Ectodermal cell (in vitro differentiated cells): ENCODE measurements around the gene FAM50B.
A peak's percentile ranks its signal among the peaks of the same experiment; 100 is the strongest.

Source experiments
- H3K27ac ChIP-seq: 2 replicates; pipeline ENCODE4 v1.7.0; 2013; ENCODE audit warnings: mild to moderate bottlenecking, low read depth, low read length; ENCODE audit not compliant: insufficient read depth, poor library complexity, severe bottlenecking
- H3K27me3 ChIP-seq: 2 replicates; pipeline ENCODE4 v1.7.0; 2013; ENCODE audit warnings: mild to moderate bottlenecking, low read length; ENCODE audit not compliant: insufficient read depth, control insufficient read depth, poor library complexity, severe bottlenecking
- H3K36me3 ChIP-seq: one replicate; pipeline ENCODE4 v1.7.0; 2013; ENCODE audit warnings: low read length; ENCODE audit not compliant: control insufficient read depth, insufficient read depth
- H3K4me1 ChIP-seq: one replicate; pipeline ENCODE4 v1.7.0; 2013; ENCODE audit warnings: low read length; ENCODE audit not compliant: control insufficient read depth, insufficient read depth
- H3K4me3 ChIP-seq: 2 replicates; pipeline ENCODE4 v1.7.0; 2013; ENCODE audit warnings: low read depth, low read length, control low read depth; ENCODE audit not compliant: insufficient read depth
- H3K9me3 ChIP-seq: 2 replicates; pipeline ENCODE4 v1.7.0; 2013; ENCODE audit warnings: mild to moderate bottlenecking, low read length, moderate library complexity; ENCODE audit not compliant: control insufficient read depth
- WGBS, 2 experiments: methylation state at CpG; one replicate each; pipeline ENCODE4 v1.1.7; 2013; ENCODE audit warnings: missing lambda C conversion rate in 2 of 2; 5-methylcytosine and 5-hydroxymethylcytosine counted together

Gene FAM50B

GRCh38 chr6:3849681-3850450 is 693 bp downstream of the FAM50B start:
- WGBS, 2 experiments = 95 to 96% methylated on average over 73 of the region's 73 CpGs
- peak overlapping the region; percentile 30 for H3K4me3 ChIP-seq

GRCh38 chr6:3850451-3851203 is 1.5 kb downstream of the FAM50B start:
- Histone ChIP-seq H3K27ac (no peak overlapping the region), H3K36me3 (no peaks in the 10 kb centered on the region), H3K4me3 (no peak overlapping the region), H3K27me3 (no peaks in the 10 kb centered on the region), H3K4me1 (no peaks in the 10 kb centered on the region), H3K9me3 (no peaks in the 10 kb centered on the region)
- 95% methylated on average over 33 of the region's 33 CpGs for whole genome bisulfite sequencing, 2 experiments

More at GRCh38 chr6:3849681-3850450, 693 bp downstream of the FAM50B start:
- no peaks in the 10 kb centered on the region for H3K4me1 ChIP-seq
- no peaks in the 10 kb centered on the region for H3K36me3 ChIP-seq
- no peaks in the 10 kb centered on the region for H3K9me3 ChIP-seq
- H3K27ac ChIP-seq = no peak overlapping the region
- H3K27me3 ChIP-seq = no peaks in the 10 kb centered on the region

GRCh38 chr6:3851839-3852238 is 2.7 kb downstream of the FAM50B start:
- Histone ChIP-seq H3K9me3 (no peaks in the 10 kb centered on the region), H3K36me3 (no peaks in the 10 kb centered on the region), H3K4me1 (no peaks in the 10 kb centered on the region), H3K27ac (no peak overlapping the region), H3K27me3 (no peaks in the 10 kb centered on the region), H3K4me3 (no peak overlapping the region)
- 78 to 100% methylated on average over 1 of the region's 2 CpGs for WGBS, 2 experiments

- Histone ChIP-seq H3K27ac (no peak overlapping the region), H3K4me3 (no peak overlapping the region), H3K4me1 (no peaks in the 10 kb centered on the region), H3K36me3 (no peaks in the 10 kb centered on the region), H3K27me3 (no peaks in the 10 kb centered on the region), H3K9me3 (no peaks in the 10 kb centered on the region)
- WGBS, 2 experiments = 82 to 85% methylated on average over 5 of the region's 5 CpGs
These were observed 3.2 kb downstream of the FAM50B start for GRCh38 chr6:3852391-3852790.

GRCh38 chr6:3855866-3856265 is 6.7 kb downstream of the FAM50B start:
- Histone ChIP-seq H3K27ac (no peak overlapping the region), H3K4me1 (no peaks in the 10 kb centered on the region), H3K27me3 (no peaks in the 10 kb centered on the region), H3K9me3 (no peaks in the 10 kb centered on the region), H3K4me3 (no peak overlapping the region), H3K36me3 (no peaks in the 10 kb centered on the region)
- 92 to 96% methylated on average over 4 of the region's 4 CpGs for WGBS, 2 experiments

GRCh38 chr6:3856576-3856975 is 7.4 kb downstream of the FAM50B start:
- no peaks in the 10 kb centered on the region for H3K36me3 ChIP-seq
- H3K27ac ChIP-seq = no peak overlapping the region
- 93% methylated on average over 6 of the region's 6 CpGs for WGBS, 2 experiments
- no peaks in the 10 kb centered on the region for H3K4me1 ChIP-seq
- no peaks in the 10 kb centered on the region for H3K9me3 ChIP-seq
- H3K27me3 ChIP-seq = no peaks in the 10 kb centered on the region
- H3K4me3 ChIP-seq = no peak overlapping the region

GRCh38 chr6:3857468-3858456 is 8.6 kb downstream of the FAM50B start:
- no peaks in the 10 kb centered on the region for H3K27me3 ChIP-seq
- no peaks in the 10 kb centered on the region for H3K9me3 ChIP-seq
- 94 to 95% methylated on average over 10 to 12 of the region's 14 CpGs for WGBS, 2 experiments
- H3K4me3 ChIP-seq = no peak overlapping the region
- H3K4me1 ChIP-seq = no peaks in the 10 kb centered on the region
- no peak overlapping the region for H3K27ac ChIP-seq
- no peaks in the 10 kb centered on the region for H3K36me3 ChIP-seq

GRCh38 chr6:3859878-3860552 is 10.8 kb downstream of the FAM50B start:
- 88 to 92% methylated on average over 1 of the region's 1 CpG for WGBS, 2 experiments
- no peak overlapping the region for H3K4me3 ChIP-seq
- no peaks in the 10 kb centered on the region for H3K4me1 ChIP-seq
- no peak overlapping the region for H3K27ac ChIP-seq
- H3K9me3 ChIP-seq = no peaks in the 10 kb centered on the region
- H3K27me3 ChIP-seq = no peaks in the 10 kb centered on the region
- no peaks in the 10 kb centered on the region for H3K36me3 ChIP-seq

- Histone ChIP-seq H3K36me3 (no peaks in the 10 kb centered on the region), H3K4me1 (no peaks in the 10 kb centered on the region), H3K27me3 (no peaks in the 10 kb centered on the region), H3K4me3 (no peak overlapping the region), H3K9me3 (no peaks in the 10 kb centered on the region), H3K27ac (no peak overlapping the region)
- WGBS, 2 experiments = 90% methylated on average over 4 of the region's 4 CpGs
These were observed 12.3 kb downstream of the FAM50B start for GRCh38 chr6:3861424-3861823.
